ENCODE data around the gene MYLK4.

- TF ChIP-seq CTCF (IDR thresholded peaks at IDR 0.05; ENCODE audit: low read depth, low read length, poor library complexity, severe bottlenecking): no peak
- TF ChIP-seq EZH2phosphoT487 (IDR thresholded peaks at IDR 0.05; ENCODE audit: borderline replicate concordance, low read length): no peak
These were observed 9.0 kb downstream of the MYLK4 start for GRCh38 chr6:2741756-2742155.
